Measurements from ENCODE around the gene MSI2. TPM values are rescaled to one million over a fixed set of nuclear protein-coding genes. Genes with fewer than 3 reads are reported as not detected.

The MSI2 gene
- total and polyA plus RNA-seq, 9 of the 15 experiments (the other 6 are each of a cell fraction or from before 2014, with no cell fraction given), result 4.6 to 61.8 (median 42.4) TPM

GRCh38 chr17:57395721-57396321, 139.5 kb downstream of the MSI2 start:
- FAIRE-seq (no peak), DNase-seq (ENCODE audit: extremely low read depth in 1 of 4, low spot score in 3 of 4) (no peak), ATAC-seq (no peak)
- TF ChIP-seq BCLAF1 (IDR thresholded peaks at IDR 0.05; ENCODE audit: borderline replicate concordance in 1 of 2, control insufficient read depth in 1 of 2, low read depth in 2 of 2, low read length in 1 of 2) (no peak), GABPB1 (CRISPR knock-in tag; IDR thresholded peaks at IDR 0.05) (no peak), KDM1A (IDR thresholded peaks at IDR 0.05) (no peak), NFIX (CRISPR knock-in tag; IDR thresholded peaks at IDR 0.05; ENCODE audit: low read depth) (no peak), NFYB (IDR thresholded peaks at IDR 0.05; ENCODE audit: extremely low read depth, insufficient read length) (no peak), PTBP1 (IDR thresholded peaks at IDR 0.05; ENCODE audit: low read depth, low read length) (no peak), SUPT5H (IDR thresholded peaks at IDR 0.05) (no peak), CXXC5 (CRISPR knock-in tag; IDR thresholded peaks at IDR 0.05) (no peak), HINFP (tag; conservative IDR thresholded peaks at IDR 0.05; ENCODE audit: low read depth) (no peak), ETV1 (tag; conservative IDR thresholded peaks at IDR 0.05; ENCODE audit: low read depth) (no peak)
- CTCF ChIA-PET (ENCODE audit: low intra/inter-chr PET ratio), result no interaction called here
- peaks cover 17% of the 10 kb centered on the region; the same call in 2 of the 3 replicates for H3K79me2 ChIP-seq (ENCODE audit: control insufficient read depth, insufficient read depth, low read length)
- H3K27me3 ChIP-seq (ENCODE audit: control insufficient read depth in 2 of 2, insufficient read depth in 2 of 2, low read length in 2 of 2), result no peaks in the 10 kb centered on the region
- H4K20me1 ChIP-seq (replicated peaks; ENCODE audit: control insufficient read depth, insufficient read depth, low read length), result 0 out of 2 replicates have a peak, but pooled peaks cover 3% of the 10 kb centered on the region
- WGBS (ENCODE audit: insufficient coverage, low coverage, missing lambda C conversion rate), result 97% methylated on average over 2 of the region's 2 CpGs
- intact Hi-C loops (cut with micrococcal nuclease) (no loop called here), in situ Hi-C loops (cut with MboI) (no loop called here)
- H3K27ac ChIP-seq (ENCODE audit: extremely low read depth, low read depth, low read length), result no peak overlapping the region
- BruUV-seq (replicated peaks), result no TSS peak
- peaks cover 4 to 6% of the 10 kb centered on the region in 2 experiments; a peak in 4 of 5 replicates for H3K4me1 ChIP-seq (replicated peaks in 1 of 2; ENCODE audit: control insufficient read depth in 2 of 2, insufficient read depth in 2 of 2, low read length in 2 of 2)
- no peak overlapping the region for H2AFZ ChIP-seq (ENCODE audit: low read depth, low read length)
- H3K36me3 ChIP-seq (ENCODE audit: control insufficient read depth, insufficient read depth, low read length), result no peaks in the 10 kb centered on the region
- no peak overlapping the region for H3K4me2 ChIP-seq (ENCODE audit: insufficient read depth, low read length)
- no peaks in the 10 kb centered on the region for H3K9me3 ChIP-seq (replicated peaks; ENCODE audit: control insufficient read depth, insufficient read depth, low read depth, low read length)
- no peak overlapping the region for H3K4me3 ChIP-seq
- H3K9me1 ChIP-seq (ENCODE audit: control insufficient read depth, insufficient read depth, low read length), result no peaks in the 10 kb centered on the region
- POLR2A ChIA-PET, result interaction anchor here (0.8 kb wide), 1 partner anchor 151 kb away, joined by 3 read pairs; no protein-coding TSS in a partner anchor
- H3K9ac ChIP-seq (ENCODE audit: insufficient read depth in 1 of 2, low read depth in 2 of 2, low read length in 2 of 2), result no peak overlapping the region

Measured in K562 (cell line).